ENCODE results near the gene ETNK2.

DNA sequence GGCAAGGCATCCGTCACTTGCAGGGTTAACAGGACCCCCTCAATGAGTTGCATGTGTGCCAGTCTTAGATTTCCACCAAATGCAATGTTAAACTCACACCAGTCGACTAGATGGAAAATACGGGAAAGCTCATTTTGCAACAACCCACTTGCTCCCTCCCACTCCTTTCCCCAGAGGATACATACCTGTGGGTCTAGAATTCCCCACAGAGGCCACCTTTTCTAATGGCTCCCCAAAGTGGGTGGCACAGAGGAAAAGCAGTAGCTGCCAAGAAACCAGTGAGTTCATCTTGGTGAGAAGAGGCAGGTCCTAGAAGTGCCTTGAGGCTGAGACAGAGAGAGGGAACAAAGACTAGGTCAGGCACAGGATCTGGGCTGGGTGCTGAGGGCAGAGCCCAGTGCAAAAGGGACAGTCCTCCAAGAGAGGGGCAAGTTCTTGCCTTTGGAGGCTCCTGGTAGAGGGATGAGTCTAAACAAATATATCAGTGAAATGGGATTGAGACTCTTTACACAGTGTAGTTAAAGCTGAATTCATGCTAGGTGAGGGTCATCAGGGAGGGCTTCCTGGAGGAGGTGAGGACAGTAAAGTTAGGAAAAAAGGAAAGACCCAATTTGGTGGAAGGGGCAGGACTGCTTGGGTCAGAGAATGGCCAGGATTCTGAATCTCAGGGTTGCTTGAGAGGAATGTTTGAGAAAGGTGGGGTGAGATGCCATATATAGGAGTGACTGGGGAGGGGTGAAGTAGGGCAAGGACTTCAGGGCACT is 40.9 kb upstream of the ETNK2 start:
- no peak for TF ChIP-seq POLR2A (IDR thresholded peaks at IDR 0.05)
- TF ChIP-seq, protein P1, sequence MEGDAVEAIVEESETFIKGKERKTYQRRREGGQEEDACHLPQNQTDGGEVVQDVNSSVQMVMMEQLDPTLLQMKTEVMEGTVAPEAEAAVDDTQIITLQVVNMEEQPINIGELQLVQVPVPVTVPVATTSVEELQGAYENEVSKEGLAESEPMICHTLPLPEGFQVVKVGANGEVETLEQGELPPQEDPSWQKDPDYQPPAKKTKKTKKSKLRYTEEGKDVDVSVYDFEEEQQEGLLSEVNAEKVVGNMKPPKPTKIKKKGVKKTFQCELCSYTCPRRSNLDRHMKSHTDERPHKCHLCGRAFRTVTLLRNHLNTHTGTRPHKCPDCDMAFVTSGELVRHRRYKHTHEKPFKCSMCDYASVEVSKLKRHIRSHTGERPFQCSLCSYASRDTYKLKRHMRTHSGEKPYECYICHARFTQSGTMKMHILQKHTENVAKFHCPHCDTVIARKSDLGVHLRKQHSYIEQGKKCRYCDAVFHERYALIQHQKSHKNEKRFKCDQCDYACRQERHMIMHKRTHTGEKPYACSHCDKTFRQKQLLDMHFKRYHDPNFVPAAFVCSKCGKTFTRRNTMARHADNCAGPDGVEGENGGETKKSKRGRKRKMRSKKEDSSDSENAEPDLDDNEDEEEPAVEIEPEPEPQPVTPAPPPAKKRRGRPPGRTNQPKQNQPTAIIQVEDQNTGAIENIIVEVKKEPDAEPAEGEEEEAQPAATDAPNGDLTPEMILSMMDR (IDR thresholded peaks at IDR 0.05) = no peak
- no peak for TF ChIP-seq EP300 (IDR thresholded peaks at IDR 0.05)
